Erythroblast (primary cell): ENCODE data around the gene POLR1E.

Experiments
- GATA1 ChIP-seq: IDR thresholded peaks from 2 replicates; pipeline ENCODE4 v1.6.1; 2011; ENCODE audit warnings: low read depth, mild to moderate bottlenecking, control low read depth, low read length, moderate library complexity
- POLR2A ChIP-seq: IDR thresholded peaks from 2 replicates; pipeline ENCODE4 v1.6.1; 2011; ENCODE audit warnings: mild to moderate bottlenecking, low read length

- no peak for TF ChIP-seq POLR2A
- TF ChIP-seq GATA1 = no peak
These were observed 6.2 kb downstream of the POLR1E start for GRCh38 chr9:37491939-37492338.
